ENCODE measurements around the gene KMT5C. TPM values are rescaled to one million over a fixed set of nuclear protein-coding genes. Genes with fewer than 3 reads are reported as not detected.

KMT5C gene
- total RNA-seq, 1 donor from 2014 or later = 105 TPM

DNA sequence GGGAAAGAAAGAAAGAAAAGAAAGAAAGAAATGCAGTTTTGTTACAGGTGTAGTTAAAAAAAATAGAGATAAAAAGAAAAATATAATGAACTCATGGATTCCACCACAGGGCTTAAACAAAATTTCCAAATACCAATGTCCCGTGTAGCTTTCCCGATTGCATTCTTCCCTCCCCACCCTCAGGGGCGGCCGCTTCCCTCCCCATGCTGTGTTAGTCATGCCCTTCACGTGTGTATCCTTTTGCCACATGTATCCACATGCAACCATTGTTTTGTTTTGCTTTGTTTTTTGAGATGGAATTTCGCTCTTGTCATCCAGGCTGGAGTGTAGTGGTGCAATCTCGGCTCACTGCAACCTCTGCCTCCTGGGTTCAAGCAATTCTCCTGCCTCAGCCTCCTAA is 3.6 kb upstream of the KMT5C start:
- TF ChIP-seq, protein P1, sequence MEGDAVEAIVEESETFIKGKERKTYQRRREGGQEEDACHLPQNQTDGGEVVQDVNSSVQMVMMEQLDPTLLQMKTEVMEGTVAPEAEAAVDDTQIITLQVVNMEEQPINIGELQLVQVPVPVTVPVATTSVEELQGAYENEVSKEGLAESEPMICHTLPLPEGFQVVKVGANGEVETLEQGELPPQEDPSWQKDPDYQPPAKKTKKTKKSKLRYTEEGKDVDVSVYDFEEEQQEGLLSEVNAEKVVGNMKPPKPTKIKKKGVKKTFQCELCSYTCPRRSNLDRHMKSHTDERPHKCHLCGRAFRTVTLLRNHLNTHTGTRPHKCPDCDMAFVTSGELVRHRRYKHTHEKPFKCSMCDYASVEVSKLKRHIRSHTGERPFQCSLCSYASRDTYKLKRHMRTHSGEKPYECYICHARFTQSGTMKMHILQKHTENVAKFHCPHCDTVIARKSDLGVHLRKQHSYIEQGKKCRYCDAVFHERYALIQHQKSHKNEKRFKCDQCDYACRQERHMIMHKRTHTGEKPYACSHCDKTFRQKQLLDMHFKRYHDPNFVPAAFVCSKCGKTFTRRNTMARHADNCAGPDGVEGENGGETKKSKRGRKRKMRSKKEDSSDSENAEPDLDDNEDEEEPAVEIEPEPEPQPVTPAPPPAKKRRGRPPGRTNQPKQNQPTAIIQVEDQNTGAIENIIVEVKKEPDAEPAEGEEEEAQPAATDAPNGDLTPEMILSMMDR (IDR thresholded peaks at IDR 0.05; ENCODE audit: partially characterized antibody, unreplicated experiment) = no peak
- H3K4me3 Mint-ChIP-seq (ENCODE audit: unreplicated experiment) = no peak overlapping the region
- H3K27me3 Mint-ChIP-seq (ENCODE audit: unreplicated experiment) = peaks cover 16% of the 10 kb centered on the region
- H3K4me1 Mint-ChIP-seq (ENCODE audit: low read depth, unreplicated experiment) = peaks cover 5% of the 10 kb centered on the region
- peaks cover 3% of the 10 kb centered on the region for H3K36me3 Mint-ChIP-seq (ENCODE audit: unreplicated experiment)
- DNase-seq = no peak
- peak overlapping the region; percentile 52 for H3K27ac Mint-ChIP-seq (ENCODE audit: unreplicated experiment)
- peaks cover 14% of the 10 kb centered on the region for H3K9me3 Mint-ChIP-seq (ENCODE audit: unreplicated experiment)

DNA sequence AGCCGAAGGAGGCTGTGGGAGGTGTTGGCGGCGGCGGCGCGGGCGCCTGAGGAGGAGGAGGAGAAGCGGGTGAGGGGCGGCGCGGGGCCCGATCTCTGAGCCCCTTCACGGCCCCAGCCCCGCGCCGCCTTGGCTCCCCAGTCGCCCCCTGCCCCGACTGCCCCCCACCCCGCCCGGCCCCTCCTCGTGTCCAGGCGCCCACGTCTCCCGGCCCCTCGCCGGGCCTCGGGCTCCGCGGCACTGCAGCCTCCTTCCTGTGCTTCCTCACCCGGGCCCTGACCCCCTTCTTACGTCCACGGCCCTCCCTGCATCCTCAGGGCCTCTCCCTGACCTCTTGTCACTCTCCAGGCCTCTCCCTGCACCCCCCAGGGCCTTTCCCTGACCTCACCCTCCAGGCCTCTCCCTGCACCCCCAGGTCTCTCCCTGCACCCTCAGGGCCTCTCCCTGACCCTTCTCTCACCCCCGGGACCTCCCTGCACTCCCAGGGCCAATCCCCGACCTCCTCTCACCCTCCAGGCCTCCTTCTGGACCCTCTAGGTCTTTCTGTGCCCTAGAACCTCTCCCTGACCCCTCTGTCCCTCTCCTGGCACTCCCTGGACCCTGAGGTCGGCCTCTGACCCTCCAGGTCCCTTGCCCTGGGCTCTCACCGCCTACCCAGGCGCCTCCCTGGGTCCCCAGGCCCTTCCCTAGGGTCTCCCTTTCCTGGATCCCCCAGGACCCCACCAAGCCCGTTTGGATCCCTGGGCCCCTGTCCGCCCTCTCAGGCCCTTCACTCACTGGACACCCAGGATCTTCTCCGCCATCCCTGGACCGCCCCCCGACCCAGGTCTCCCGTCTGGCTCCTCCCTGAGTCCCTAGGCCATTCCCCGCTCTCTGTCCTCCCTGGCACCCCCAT is 460 bp downstream of the KMT5C start:
- H3K9me3 Mint-ChIP-seq (ENCODE audit: unreplicated experiment) = peaks cover 14% of the 10 kb centered on the region
- H3K27me3 Mint-ChIP-seq (ENCODE audit: unreplicated experiment) = peaks cover 21% of the 10 kb centered on the region
- H3K36me3 Mint-ChIP-seq (ENCODE audit: unreplicated experiment) = peaks cover 3% of the 10 kb centered on the region

DNA sequence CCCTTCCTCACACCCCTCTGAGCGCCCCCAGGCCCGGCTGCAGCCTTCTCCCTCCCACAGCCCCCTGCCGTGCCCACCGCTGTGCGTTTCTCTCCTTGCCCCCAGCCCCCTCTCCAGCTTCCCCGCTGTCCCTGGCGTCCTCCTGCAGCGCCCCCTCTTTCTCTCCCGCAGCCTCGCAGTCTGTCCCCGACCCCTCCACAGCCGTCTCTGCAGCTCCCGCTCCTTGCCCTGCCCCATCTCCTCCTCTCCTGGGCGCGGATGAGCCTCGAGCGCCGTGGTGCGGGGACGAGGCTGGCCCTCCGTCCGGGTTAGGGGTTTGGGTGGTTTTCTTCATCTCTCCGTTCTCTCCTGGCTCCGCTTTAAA is 1.1 kb downstream of the KMT5C start:
- H3K27ac Mint-ChIP-seq (ENCODE audit: unreplicated experiment) = peak overlapping the region; percentile 76
- peak; percentile 71 for DNase-seq
- H3K9me3 Mint-ChIP-seq (ENCODE audit: unreplicated experiment) = peaks cover 14% of the 10 kb centered on the region
- peak overlapping the region; percentile 78 for H3K4me3 Mint-ChIP-seq (ENCODE audit: unreplicated experiment)
- TF ChIP-seq, protein P1 (IDR thresholded peaks at IDR 0.05; ENCODE audit: partially characterized antibody, unreplicated experiment) = no peak
- peaks cover 3% of the 10 kb centered on the region for H3K36me3 Mint-ChIP-seq (ENCODE audit: unreplicated experiment)
- peaks cover 24% of the 10 kb centered on the region for H3K27me3 Mint-ChIP-seq (ENCODE audit: unreplicated experiment)
- peaks cover 17% of the 10 kb centered on the region for H3K4me1 Mint-ChIP-seq (ENCODE audit: low read depth, unreplicated experiment)

More for the DNA sequence above, 460 bp downstream of the KMT5C start:
- TF ChIP-seq, protein P1 (IDR thresholded peaks at IDR 0.05; ENCODE audit: partially characterized antibody, unreplicated experiment) = no peak
- peak overlapping the region; percentile 100 for H3K27ac Mint-ChIP-seq (ENCODE audit: unreplicated experiment)
- H3K4me3 Mint-ChIP-seq (ENCODE audit: unreplicated experiment) = peak overlapping the region; percentile 91
- DNase-seq = peak; percentile 54
- peaks cover 11% of the 10 kb centered on the region for H3K4me1 Mint-ChIP-seq (ENCODE audit: low read depth, unreplicated experiment)

DNA sequence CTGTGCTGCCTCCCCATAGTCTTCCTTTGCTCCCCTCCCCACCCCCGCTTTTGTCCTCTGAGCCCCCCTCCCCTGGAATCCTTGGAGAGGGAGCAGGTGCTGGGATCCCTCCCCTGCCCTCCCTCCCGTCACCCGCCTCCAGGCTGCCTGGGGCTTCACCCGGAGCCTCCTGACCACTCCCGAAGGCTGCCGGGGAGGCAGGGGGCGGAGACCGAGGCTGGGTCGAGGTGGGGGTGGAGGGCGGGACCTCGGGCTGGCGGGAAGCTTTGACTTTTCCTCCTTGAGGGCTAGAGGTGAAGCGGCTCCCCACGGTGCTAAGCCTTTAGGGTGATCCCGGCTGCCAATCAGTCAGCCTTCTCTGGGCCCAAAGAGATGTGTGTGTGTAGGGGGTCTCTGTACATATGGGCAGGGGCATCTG is 1.5 kb downstream of the KMT5C start:
- H3K9me3 Mint-ChIP-seq (ENCODE audit: unreplicated experiment) = peaks cover 14% of the 10 kb centered on the region
- peaks cover 3% of the 10 kb centered on the region for H3K36me3 Mint-ChIP-seq (ENCODE audit: unreplicated experiment)
- TF ChIP-seq, protein P1 (IDR thresholded peaks at IDR 0.05; ENCODE audit: partially characterized antibody, unreplicated experiment) = no peak
- DNase-seq = peak; percentile 92
- peak overlapping the region; percentile 76 for H3K27ac Mint-ChIP-seq (ENCODE audit: unreplicated experiment)
- peaks cover 24% of the 10 kb centered on the region for H3K27me3 Mint-ChIP-seq (ENCODE audit: unreplicated experiment)
- H3K4me3 Mint-ChIP-seq (ENCODE audit: unreplicated experiment) = peak overlapping the region; percentile 87
- peaks cover 17% of the 10 kb centered on the region for H3K4me1 Mint-ChIP-seq (ENCODE audit: low read depth, unreplicated experiment)

Measured in glutamatergic neuron (in vitro differentiated cells).